Measurements from ENCODE around the gene RTN3. TPM values are rescaled to one million over a fixed set of nuclear protein-coding genes. Genes with fewer than 3 reads are reported as not detected.
A peak's percentile ranks its signal among the peaks of the same experiment; 100 is the strongest.

Gene RTN3
- total and polyA plus RNA-seq, 3 donors from 2014 or later = 75.6 to 103 (median 81.6) TPM

GRCh38 chr11:63666874-63667273 lies 14.4 kb upstream of the RTN3 start:
- no peak for DNase-seq
- Histone ChIP-seq H3K27me3 (no peaks in the 10 kb centered on the region), H3K36me3 (ENCODE audit: low read depth, missing control alignments) (no peaks in the 10 kb centered on the region), H3K27ac (no peak overlapping the region), H3K4me3 (no peak overlapping the region), H3K9me3 (no peaks in the 10 kb centered on the region), H3K4me1 (peaks cover 16% of the 10 kb centered on the region)
- intact Hi-C loops (cut with DNase I; ENCODE audit: low total_unique reads) = no loop called here
- TF ChIP-seq POLR2A (IDR thresholded peaks at IDR 0.05) (no peak), CTCF (IDR thresholded peaks at IDR 0.05) (no peak)
- WGBS, 2 donors = 78 to 85% methylated on average over 4 of the region's 4 CpGs

GRCh38 chr11:63667995-63668795 lies 13.1 kb upstream of the RTN3 start:
- H3K36me3 ChIP-seq (ENCODE audit: low read depth, missing control alignments) = no peaks in the 10 kb centered on the region
- no peak overlapping the region for H3K27ac ChIP-seq
- H3K4me3 ChIP-seq = no peak overlapping the region
- 70 to 74% methylated on average over 3 of the region's 3 CpGs for WGBS, 2 donors
- TF ChIP-seq POLR2A (IDR thresholded peaks at IDR 0.05) = no peak
- no peak for TF ChIP-seq CTCF (IDR thresholded peaks at IDR 0.05)
- no peak for DNase-seq
- peaks cover 16% of the 10 kb centered on the region for H3K4me1 ChIP-seq
- intact Hi-C loops (cut with DNase I; ENCODE audit: low total_unique reads) = no loop called here
- no peaks in the 10 kb centered on the region for H3K27me3 ChIP-seq
- no peaks in the 10 kb centered on the region for H3K9me3 ChIP-seq

- no peaks in the 10 kb centered on the region for H3K36me3 ChIP-seq (ENCODE audit: low read depth, missing control alignments)
- H3K27me3 ChIP-seq = no peaks in the 10 kb centered on the region
- no peaks in the 10 kb centered on the region for H3K9me3 ChIP-seq
- 15 to 22% methylated on average over 7 of the region's 7 CpGs for WGBS, 2 donors
- H3K27ac ChIP-seq = peak overlapping the region; percentile 99
- intact Hi-C loops (cut with DNase I; ENCODE audit: low total_unique reads) = no loop called here
- no peak for DNase-seq
- peak overlapping the region; percentile 88 to 94 for H3K4me3 ChIP-seq
- peaks cover 16% of the 10 kb centered on the region for H3K4me1 ChIP-seq
- TF ChIP-seq CTCF (IDR thresholded peaks at IDR 0.05) = no peak
- TF ChIP-seq POLR2A (IDR thresholded peaks at IDR 0.05) = no peak
Measured at GRCh38 chr11:63670096-63670432, 11.2 kb upstream of the RTN3 start.

GRCh38 chr11:63670433-63671321 lies 10.6 kb upstream of the RTN3 start:
- H3K4me1 ChIP-seq = peaks cover 16% of the 10 kb centered on the region

More at GRCh38 chr11:63670433-63671321, 10.6 kb upstream of the RTN3 start:
- H3K36me3 ChIP-seq (ENCODE audit: low read depth, missing control alignments) = no peaks in the 10 kb centered on the region
- no peaks in the 10 kb centered on the region for H3K27me3 ChIP-seq
- DNase-seq = peak; percentile 62
- intact Hi-C loops (cut with DNase I; ENCODE audit: low total_unique reads) = no loop called here
- peak overlapping the region; percentile 88 to 94 for H3K4me3 ChIP-seq
- no peaks in the 10 kb centered on the region for H3K9me3 ChIP-seq
- peak overlapping the region; percentile 99 for H3K27ac ChIP-seq
- WGBS, 2 donors = 2% methylated on average over 33 to 62 of the region's 63 CpGs
- TF ChIP-seq CTCF (IDR thresholded peaks at IDR 0.05) = peak in 1 of 3 experiments; percentile 26
- TF ChIP-seq POLR2A (IDR thresholded peaks at IDR 0.05) = no peak
